Liver (tissue), 9 donors: ENCODE measurements around the gene CPT1A. TPM values are rescaled to one million over a fixed set of nuclear protein-coding genes. Genes with fewer than 3 reads are reported as not detected.

Source experiments
- DNase-seq: peaks from one replicate; pipeline ENCODE4 v3.0.0-alpha.2; 2017; ENCODE audit warnings: low spot score
- H3K27ac ChIP-seq, 2 donors: one replicate each; pipeline ENCODE4 v1.7.0; 2013; ENCODE audit warnings: inconsistent platforms in 2 of 2, low read length in 2 of 2, control low read depth in 1 of 2, low read depth in 1 of 2, mild to moderate bottlenecking in 1 of 2
- H3K27me3 ChIP-seq, 4 donors: one replicate each; pipeline versions ENCODE4 v1.6.1 to v1.7.0; 2013; ENCODE audit warnings: low read length in 3 of 4, inconsistent platforms in 1 of 4, mild to moderate bottlenecking in 1 of 4, moderate library complexity in 1 of 4; ENCODE audit not compliant: control insufficient read depth in 4 of 4, insufficient read depth in 4 of 4
- H3K36me3 ChIP-seq, 4 donors: one replicate each; pipeline versions ENCODE4 v1.6.1 to v1.7.0; 2013; ENCODE audit warnings: low read length in 3 of 4, mild to moderate bottlenecking in 3 of 4, low read depth in 1 of 4, moderate library complexity in 1 of 4; ENCODE audit not compliant: control insufficient read depth in 4 of 4, insufficient read depth in 3 of 4
- H3K4me1 ChIP-seq, 4 donors: one replicate each; pipeline versions ENCODE4 v1.6.1 to v1.7.0; 2013; ENCODE audit warnings: low read length in 3 of 4, mild to moderate bottlenecking in 3 of 4, moderate library complexity in 1 of 4; ENCODE audit not compliant: control insufficient read depth in 4 of 4, insufficient read depth in 4 of 4
- H3K4me3 ChIP-seq, 3 donors: one replicate each; pipeline versions ENCODE4 v1.6.1 to v1.7.0; 2013; ENCODE audit warnings: low read length in 3 of 3, control low read depth in 1 of 3, low read depth in 1 of 3, mild to moderate bottlenecking in 1 of 3
- H3K9ac ChIP-seq, 2 donors: one replicate each; pipeline ENCODE4 v1.7.0; 2013; ENCODE audit warnings: low read length in 2 of 2, mild to moderate bottlenecking in 2 of 2, moderate library complexity in 2 of 2, control low read depth in 1 of 2, low read depth in 1 of 2
- H3K9me3 ChIP-seq, 4 donors: one replicate each; pipeline versions ENCODE4 v1.6.1 to v1.7.0; 2013; ENCODE audit warnings: low read length in 3 of 4; ENCODE audit not compliant: control insufficient read depth in 4 of 4
- ATF3 ChIP-seq: IDR thresholded peaks from 2 replicates; pipeline ENCODE4 v1.6.1; 2016; ENCODE audit warnings: antibody characterized with exemption
- CTCF ChIP-seq: fragments of 150-350 bp; IDR thresholded peaks from 2 replicates; pipeline ENCODE4 v1.5.1; 2017; ENCODE audit warnings: improper control_type of control experiment, low read depth, low read length; ENCODE audit not compliant: missing input control
- EGR1 ChIP-seq, 2 donors: IDR thresholded peaks; 2 replicates each; pipeline ENCODE4 v1.6.1; 2016 to 2018; ENCODE audit warnings: antibody characterized with exemption in 2 of 2, low read depth in 2 of 2
- FOXA1 ChIP-seq: IDR thresholded peaks from 2 replicates; pipeline ENCODE4 v1.6.1; 2016; ENCODE audit warnings: antibody characterized with exemption
- FOXA2 ChIP-seq: IDR thresholded peaks from 2 replicates; pipeline ENCODE4 v1.6.1; 2016; ENCODE audit warnings: antibody characterized with exemption
- GABPA ChIP-seq, 2 donors: IDR thresholded peaks in 1 of 2; conservative IDR thresholded peaks in 1 of 2; 2 replicates each; pipeline ENCODE4 v1.6.1; 2016; ENCODE audit warnings: antibody characterized with exemption in 2 of 2, mild to moderate bottlenecking in 1 of 2, moderate library complexity in 1 of 2
- HNF4A ChIP-seq, 2 donors: conservative IDR thresholded peaks; 2 replicates each; pipeline ENCODE4 v1.6.1; 2016; ENCODE audit warnings: antibody characterized with exemption in 2 of 2, mild to moderate bottlenecking in 2 of 2
- HNF4G ChIP-seq: IDR thresholded peaks from 2 replicates; pipeline ENCODE4 v1.6.1; 2016; ENCODE audit warnings: antibody characterized with exemption
- JUND ChIP-seq, 2 donors: IDR thresholded peaks; 2 replicates each; pipeline ENCODE4 v1.6.1; 2016; ENCODE audit warnings: antibody characterized with exemption in 2 of 2
- MAX ChIP-seq: IDR thresholded peaks from 2 replicates; pipeline ENCODE4 v1.6.1; 2016; ENCODE audit warnings: antibody characterized with exemption
- NR2F2 ChIP-seq: IDR thresholded peaks from 2 replicates; pipeline ENCODE4 v1.6.1; 2016; ENCODE audit warnings: antibody characterized with exemption
- RAD21 ChIP-seq, 2 donors: IDR thresholded peaks; 2 replicates each; pipeline ENCODE4 v1.6.1; 2016; ENCODE audit warnings: antibody characterized with exemption in 2 of 2, mild to moderate bottlenecking in 2 of 2
- REST ChIP-seq: IDR thresholded peaks from 2 replicates; pipeline ENCODE4 v1.6.1; 2016; ENCODE audit warnings: antibody characterized with exemption, mild to moderate bottlenecking
- RXRA ChIP-seq, 2 donors: IDR thresholded peaks; 2 replicates each; pipeline ENCODE4 v1.6.1; 2017 to 2018; ENCODE audit warnings: antibody characterized with exemption in 2 of 2, mild to moderate bottlenecking in 1 of 2
- SP1 ChIP-seq: IDR thresholded peaks from 2 replicates; pipeline ENCODE4 v1.6.1; 2018; ENCODE audit warnings: antibody characterized with exemption, mild to moderate bottlenecking
- TAF1 ChIP-seq: conservative IDR thresholded peaks from 2 replicates; pipeline ENCODE4 v1.6.1; 2016; ENCODE audit warnings: antibody characterized with exemption, mild to moderate bottlenecking
- YY1 ChIP-seq: IDR thresholded peaks from 2 replicates; pipeline ENCODE4 v1.6.1; 2016; ENCODE audit warnings: antibody characterized with exemption, mild to moderate bottlenecking
- WGBS: extraction: QIAGEN DNeasy Blood & Tissue Kit; methylation state at CpG from one replicate; pipeline ENCODE4 v1.1.7; 2013; 5-methylcytosine and 5-hydroxymethylcytosine counted together
- polyA plus RNA-seq, 2 donors: library from polyadenylated mRNA; stranded (reverse) in 1 of 2; unstranded in 1 of 2; fragments of 200-250 nt in 1 of 2; fragments of >200 nt in 1 of 2; fragmentation: Nextera tagmentation in 1 of 2; extraction: Ambion mirVana in 1 of 2; gene quantifications; one replicate each; pipeline versions ENCODE4 v1.2.1 to v1.2.3, GENCODE V29; 2013 to 2015
- total RNA-seq, 2 donors: library from RNA; depleted of rRNA; stranded (reverse); fragments of >200 nt; gene quantifications; one replicate each; pipeline ENCODE4 v1.2.3, GENCODE V29; 2014
- TF ChIP-seq, protein P1 (sequence below): IDR thresholded peaks from 2 replicates; pipeline ENCODE4 v1.6.1; 2016; ENCODE audit warnings: antibody characterized with exemption
- donor health status: healthy.
- donor health status: healthy.
- donor health status: healthy.
- donor health status: healthy.
- donor health status: healthy.

Gene CPT1A
- total and polyA plus RNA-seq, 4 donors: 17.2 to 232 (median 61.0) TPM

DNA sequence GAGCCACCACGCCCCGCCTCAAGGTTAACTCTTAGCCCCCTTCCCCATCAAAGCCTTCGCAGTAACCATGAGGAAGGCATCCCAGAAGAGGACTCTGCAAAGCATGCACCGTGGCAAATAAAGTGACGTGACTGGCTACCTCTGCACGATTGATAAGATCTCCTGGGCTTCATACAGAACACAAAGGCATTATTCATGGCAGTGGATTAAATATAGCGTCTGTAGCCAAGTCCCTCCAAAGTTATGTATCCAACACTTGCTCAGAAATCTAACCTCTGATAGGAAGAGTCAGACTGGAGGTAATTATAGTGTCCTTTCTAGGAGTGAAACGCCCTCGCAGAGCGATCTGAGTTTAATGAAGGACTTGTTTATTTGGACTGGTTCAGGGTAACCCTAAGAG is 22.4 kb downstream of the CPT1A start:
- H3K27ac ChIP-seq: no peak overlapping the region
- no peak overlapping the region for H3K9ac ChIP-seq
- no peak for DNase-seq
- WGBS: 81% methylated on average over 10 of the region's 10 CpGs
- H3K27me3 ChIP-seq: no peaks in the 10 kb centered on the region
- peaks cover 3 to 14% (median 7%) of the 10 kb centered on the region in 4 donors for H3K36me3 ChIP-seq
- H3K4me1 ChIP-seq: no peaks in the 10 kb centered on the region
- no peaks in the 10 kb centered on the region for H3K9me3 ChIP-seq
- no peak overlapping the region for H3K4me3 ChIP-seq
- TF ChIP-seq SP1 (no peak), GABPA (IDR thresholded peaks at IDR 0.05 in 1 of 2, conservative IDR thresholded peaks at IDR 0.05 in 1 of 2) (no peak), FOXA2 (no peak)

DNA sequence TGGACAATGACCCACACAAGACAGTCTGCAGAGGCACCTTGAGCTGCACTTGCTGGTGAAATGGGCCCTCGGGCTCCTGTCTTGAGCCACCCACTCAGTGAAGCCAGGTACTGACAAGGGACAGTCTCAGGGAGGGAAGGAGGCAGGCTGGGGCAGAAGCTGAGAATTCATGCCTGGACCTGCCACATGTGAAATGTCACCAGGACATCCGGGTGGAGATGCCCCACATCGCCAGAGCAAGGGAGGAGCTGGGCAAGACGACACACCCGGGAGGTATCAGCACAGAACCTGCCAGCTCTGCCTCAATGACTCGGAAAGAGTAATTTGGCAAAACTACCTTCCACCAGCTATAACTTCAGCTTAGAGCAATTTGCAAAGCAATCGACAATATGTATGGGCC is 23.5 kb downstream of the CPT1A start:
- no peak overlapping the region for H3K4me3 ChIP-seq
- peaks cover 3 to 14% (median 7%) of the 10 kb centered on the region in 4 donors for H3K36me3 ChIP-seq
- TF ChIP-seq SP1 (no peak), HNF4G (no peak), JUND (IDR thresholded peaks at IDR 0.05) (no peak), NR2F2 (no peak), MAX (no peak), CTCF (no peak), RAD21 (IDR thresholded peaks at IDR 0.05) (no peak), FOXA2 (no peak), RXRA (IDR thresholded peaks at IDR 0.05) (no peak), ATF3 (no peak), GABPA (IDR thresholded peaks at IDR 0.05 in 1 of 2, conservative IDR thresholded peaks at IDR 0.05 in 1 of 2) (no peak), TAF1 (no peak), REST (no peak), YY1 (no peak), EGR1 (IDR thresholded peaks at IDR 0.05; ENCODE audit: low read depth in 2 of 2) (no peak), HNF4A (conservative IDR thresholded peaks at IDR 0.05) (no peak), FOXA1 (no peak)
- TF ChIP-seq, protein P1, sequence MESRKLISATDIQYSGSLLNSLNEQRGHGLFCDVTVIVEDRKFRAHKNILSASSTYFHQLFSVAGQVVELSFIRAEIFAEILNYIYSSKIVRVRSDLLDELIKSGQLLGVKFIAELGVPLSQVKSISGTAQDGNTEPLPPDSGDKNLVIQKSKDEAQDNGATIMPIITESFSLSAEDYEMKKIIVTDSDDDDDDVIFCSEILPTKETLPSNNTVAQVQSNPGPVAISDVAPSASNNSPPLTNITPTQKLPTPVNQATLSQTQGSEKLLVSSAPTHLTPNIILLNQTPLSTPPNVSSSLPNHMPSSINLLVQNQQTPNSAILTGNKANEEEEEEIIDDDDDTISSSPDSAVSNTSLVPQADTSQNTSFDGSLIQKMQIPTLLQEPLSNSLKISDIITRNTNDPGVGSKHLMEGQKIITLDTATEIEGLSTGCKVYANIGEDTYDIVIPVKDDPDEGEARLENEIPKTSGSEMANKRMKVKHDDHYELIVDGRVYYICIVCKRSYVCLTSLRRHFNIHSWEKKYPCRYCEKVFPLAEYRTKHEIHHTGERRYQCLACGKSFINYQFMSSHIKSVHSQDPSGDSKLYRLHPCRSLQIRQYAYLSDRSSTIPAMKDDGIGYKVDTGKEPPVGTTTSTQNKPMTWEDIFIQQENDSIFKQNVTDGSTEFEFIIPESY: no peak
- no peak overlapping the region for H3K9ac ChIP-seq
- no peak for DNase-seq
- H3K27me3 ChIP-seq: no peaks in the 10 kb centered on the region
- H3K4me1 ChIP-seq: no peaks in the 10 kb centered on the region
- WGBS: 92% methylated on average over 7 of the region's 7 CpGs
- no peaks in the 10 kb centered on the region for H3K9me3 ChIP-seq
- no peak overlapping the region for H3K27ac ChIP-seq
